ENCODE data around the gene RASL11A.
"Not testable (repeated sequence)": the region's sequence is repeated elsewhere in the genome, so short reads cannot be mapped to it uniquely, and the experiment has no call there.

RASL11A gene

GRCh38 chr13:27267596-27267995 is 3.0 kb upstream of the RASL11A start:
- DNase-seq (ENCODE audit: low read depth) = no peak

- no peak for DNase-seq (ENCODE audit: low read depth)
Measured at GRCh38 chr13:27269114-27269665, 1.4 kb upstream of the RASL11A start.

GRCh38 chr13:27271570-27272096 is 1.0 kb downstream of the RASL11A start:
- DNase-seq (ENCODE audit: low read depth) = no peak

- peak; percentile 78 for DNase-seq (ENCODE audit: low read depth)
Measured at GRCh38 chr13:27273658-27274425, 3.2 kb downstream of the RASL11A start.

- no peak for DNase-seq (ENCODE audit: low read depth)
Measured at GRCh38 chr13:27274631-27275030, 4.0 kb downstream of the RASL11A start.

GRCh38 chr13:27276188-27276587 is 5.6 kb downstream of the RASL11A start:
- DNase-seq (ENCODE audit: low read depth) = peak; percentile 77

- DNase-seq (ENCODE audit: low read depth) = no peak
Measured at GRCh38 chr13:27279506-27279905, 8.9 kb downstream of the RASL11A start.

GRCh38 chr13:27280009-27280656 is 9.5 kb downstream of the RASL11A start:
- DNase-seq (ENCODE audit: low read depth) = no peak

- no peak for DNase-seq (ENCODE audit: low read depth)
Measured at GRCh38 chr13:27280841-27281240, 10.2 kb downstream of the RASL11A start.

GRCh38 chr13:27281420-27281819 is 10.8 kb downstream of the RASL11A start:
- DNase-seq (ENCODE audit: low read depth) = no peak

GRCh38 chr13:27283906-27284493 is 13.4 kb downstream of the RASL11A start:
- DNase-seq (ENCODE audit: low read depth) = no peak

GRCh38 chr13:27288392-27288791 is 17.8 kb downstream of the RASL11A start:
- no peak for DNase-seq (ENCODE audit: low read depth)

- no peak for DNase-seq (ENCODE audit: low read depth)
Measured at GRCh38 chr13:27289011-27289665, 18.5 kb downstream of the RASL11A start.

- DNase-seq (ENCODE audit: low read depth) = no peak
Measured at GRCh38 chr13:27290715-27291114, 20.1 kb downstream of the RASL11A start.

GRCh38 chr13:27291967-27292366 is 21.3 kb downstream of the RASL11A start:
- DNase-seq (ENCODE audit: low read depth) = not testable (repeated sequence)

- no peak for DNase-seq (ENCODE audit: low read depth)
Measured at GRCh38 chr13:27293076-27293691, 22.6 kb downstream of the RASL11A start.

- no peak for DNase-seq (ENCODE audit: low read depth)
Measured at GRCh38 chr13:27293873-27294515, 23.4 kb downstream of the RASL11A start.

GRCh38 chr13:27295096-27295495 is 24.5 kb downstream of the RASL11A start:
- DNase-seq (ENCODE audit: low read depth) = no peak

- no peak for DNase-seq (ENCODE audit: low read depth)
Measured at GRCh38 chr13:27295660-27296059, 25.0 kb downstream of the RASL11A start.

GRCh38 chr13:27296496-27296895 is 25.9 kb downstream of the RASL11A start:
- no peak for DNase-seq (ENCODE audit: low read depth)

- no peak for DNase-seq (ENCODE audit: low read depth)
Measured at GRCh38 chr13:27298849-27299248, 28.2 kb downstream of the RASL11A start.

Data from iris pigment epithelial cell (primary cell).